ENCODE results near the gene ATF4. TPM values are rescaled to one million over a fixed set of nuclear protein-coding genes. Genes with fewer than 3 reads are reported as not detected.

ATF4 gene
- total and polyA plus RNA-seq, 2 of the 8 experiments (the other 6 are each of a cell fraction or from before 2014, with no cell fraction given): 553 to 704 TPM

GRCh38 chr22:39535357-39535725 lies 15.0 kb downstream of the ATF4 start:
- H3K27me3 ChIP-seq (replicated peaks in 1 of 4; ENCODE audit: control insufficient read depth in 3 of 4, extremely low read depth in 1 of 4, insufficient read depth in 3 of 4, low read length in 3 of 4): no peaks in the 10 kb centered on the region
- H3K4me1 ChIP-seq (replicated peaks in 1 of 4; ENCODE audit: control insufficient read depth in 3 of 4, insufficient read depth in 4 of 4, low read length in 3 of 4): peaks cover 15 to 43% (median 27%) of the 10 kb centered on the region in 4 experiments
- peaks cover 0 to 14% of the 10 kb centered on the region in 2 experiments; a peak in 2 of 4 replicates for H3K79me2 ChIP-seq (ENCODE audit: control insufficient read depth in 1 of 2, insufficient read depth in 2 of 2, low read length in 2 of 2)
- H2AK5ac ChIP-seq (ENCODE audit: low read depth, low read length): no peak overlapping the region
- no peak overlapping the region for H3K23ac ChIP-seq (ENCODE audit: insufficient read length)
- peak overlapping the region in 1 of 4 experiments; percentile 48; a peak in 2 of 8 replicates for H3K4me3 ChIP-seq (ENCODE audit: extremely low read depth in 1 of 4, insufficient read depth in 2 of 4, low read depth in 3 of 4, low read length in 4 of 4)
- peak overlapping the region; percentile 34; the same call in 1 of the 2 replicates for H2BK20ac ChIP-seq (ENCODE audit: low read length)
- H2BK120ac ChIP-seq (replicated peaks; ENCODE audit: low read depth, low read length): no peak overlapping the region
- peak overlapping the region; percentile 25; the same call in 1 of the 2 replicates for H2BK15ac ChIP-seq (ENCODE audit: low read length)
- peak overlapping the region; percentile 87 for H4K8ac ChIP-seq (ENCODE audit: extremely low read depth, insufficient read depth, low read length)
- no peak overlapping the region for H3K14ac ChIP-seq (ENCODE audit: insufficient read length)
- no peaks in the 10 kb centered on the region for H3K9me3 ChIP-seq (ENCODE audit: insufficient read depth in 2 of 2, low read depth in 1 of 2, low read length in 1 of 2)
- peak overlapping the region; percentile 94 for H4K91ac ChIP-seq (replicated peaks; ENCODE audit: insufficient read length, low read length)
- H3K4ac ChIP-seq (replicated peaks; ENCODE audit: insufficient read length, low read depth, low read length): peak overlapping the region; percentile 82
- no peak overlapping the region for H3K9ac ChIP-seq (replicated peaks in 1 of 4; ENCODE audit: extremely low read depth in 1 of 4, low read depth in 3 of 4, low read length in 3 of 4)
- H3K27ac ChIP-seq (ENCODE audit: low read depth, low read length): no peak overlapping the region
- FAIRE-seq: no peak
- CTCF ChIA-PET (ENCODE audit: partially characterized antibody): interaction anchor here (0.6 to 21.9 kb wide), 50 partner anchors 11 to 501 kb away, joined by 3 to 361 read pairs (median 4); partner anchors contain the start of gene MIEF1
- peaks cover 0 to 3% (median 0%) of the 10 kb centered on the region in 4 experiments; a peak in 1 of 8 replicates for H3K36me3 ChIP-seq (ENCODE audit: control insufficient read depth in 2 of 4, insufficient read depth in 4 of 4, low read length in 3 of 4)
- TF ChIP-seq, protein P1, sequence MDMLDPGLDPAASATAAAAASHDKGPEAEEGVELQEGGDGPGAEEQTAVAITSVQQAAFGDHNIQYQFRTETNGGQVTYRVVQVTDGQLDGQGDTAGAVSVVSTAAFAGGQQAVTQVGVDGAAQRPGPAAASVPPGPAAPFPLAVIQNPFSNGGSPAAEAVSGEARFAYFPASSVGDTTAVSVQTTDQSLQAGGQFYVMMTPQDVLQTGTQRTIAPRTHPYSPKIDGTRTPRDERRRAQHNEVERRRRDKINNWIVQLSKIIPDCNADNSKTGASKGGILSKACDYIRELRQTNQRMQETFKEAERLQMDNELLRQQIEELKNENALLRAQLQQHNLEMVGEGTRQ (IDR thresholded peaks at IDR 0.05; ENCODE audit: low read length): 0 out of 2 replicates have a peak, but pooled peaks have one; percentile 4
- TF ChIP-seq RXRA (IDR thresholded peaks at IDR 0.05; ENCODE audit: insufficient read depth, low read depth, low read length): 0 out of 2 replicates have a peak, but pooled peaks have one; percentile 33
- peak in 1 of 2 experiments; percentile 1; a peak in 1 of 4 replicates for TF ChIP-seq RAD21 (IDR thresholded peaks at IDR 0.05 in 1 of 2, conservative IDR thresholded peaks at IDR 0.05 in 1 of 2; ENCODE audit: low read depth in 2 of 2, low read length in 2 of 2)
- no peak for TF ChIP-seq SUZ12 (IDR thresholded peaks at IDR 0.05; ENCODE audit: low read length)
- H2BK12ac ChIP-seq (ENCODE audit: low read depth, low read length): peak overlapping the region; percentile 13; the same call in 1 of the 2 replicates
- 0 out of 2 replicates have a peak overlapping the region, but pooled peaks have one; percentile 97 for H3K18ac ChIP-seq (ENCODE audit: extremely low read depth, low read length)
- no peak overlapping the region for H4K5ac ChIP-seq (ENCODE audit: insufficient read length, low read depth, low read length)
- H2AFZ ChIP-seq (ENCODE audit: low read length): no peak overlapping the region
- WGBS, 2 experiments (ENCODE audit: extremely low coverage in 1 of 2, insufficient coverage in 1 of 2, insufficient read length in 1 of 2, insufficient replicate concordance in 2 of 2, low coverage in 1 of 2, low lambda C conversion rate in 2 of 2, missing lambda C conversion rate in 1 of 2): 64% methylated on average over 9 of the region's 13 CpGs; no CpG with 5 or more reads in 1 of the 2 experiments
- peak overlapping the region; percentile 92; the same call in 1 of the 2 replicates for H2BK5ac ChIP-seq (ENCODE audit: low read depth, low read length)
- peaks cover 8% of the 10 kb centered on the region for H3K23me2 ChIP-seq (ENCODE audit: low read depth, low read length)
- no peaks in the 10 kb centered on the region for H3K79me1 ChIP-seq (ENCODE audit: low read depth, low read length)
- H3K56ac ChIP-seq (replicated peaks; ENCODE audit: insufficient read length, low read depth, low read length): no peak overlapping the region
- POLR2A ChIA-PET (ENCODE audit: partially characterized antibody): interaction anchor here (0.8 to 3.6 kb wide), 6 partner anchors 13 to 216 kb away, joined by 3 to 61 read pairs (median 4); partner anchors contain the start of genes ATF4 and RPL3
- DNase-seq (ENCODE audit: low read depth in 1 of 2, low spot score in 2 of 2): peak in 1 of 2 experiments; percentile 66
- peak overlapping the region; percentile 48 to 74; a peak in 3 of 4 replicates for H3K4me2 ChIP-seq (ENCODE audit: insufficient read depth in 1 of 2, low read depth in 2 of 2, low read length in 2 of 2)
- peaks cover 3 to 10% of the 10 kb centered on the region in 2 experiments for H4K20me1 ChIP-seq (replicated peaks in 1 of 2; ENCODE audit: control insufficient read depth in 1 of 2, insufficient read depth in 2 of 2, low read length in 2 of 2)

All from H1 (cell line).